GM21423 (cell line): ENCODE measurements around the gene TSC22D4.

Experiments used
- ATAC-seq: cut with Tn5 transposase; IDR thresholded peaks from one replicate; pipeline ENCODE4 v1.9.1; 2021; ENCODE audit warnings: mild to moderate bottlenecking, moderate library complexity; ENCODE audit not compliant: unreplicated experiment

The TSC22D4 gene

GRCh38 chr7:100493476-100494264 is 14.7 kb upstream of the TSC22D4 start:
- no peak for ATAC-seq

GRCh38 chr7:100492738-100493475 is 13.9 kb upstream of the TSC22D4 start:
- ATAC-seq, result no peak

- no peak for ATAC-seq
Measured at GRCh38 chr7:100491192-100491578, 12.2 kb upstream of the TSC22D4 start.

- ATAC-seq, result no peak
Measured at GRCh38 chr7:100490483-100491191, 11.6 kb upstream of the TSC22D4 start.

- ATAC-seq, result no peak
Measured at GRCh38 chr7:100489824-100490223, 10.8 kb upstream of the TSC22D4 start.

GRCh38 chr7:100489121-100489520 is 10.1 kb upstream of the TSC22D4 start:
- no peak for ATAC-seq

GRCh38 chr7:100488333-100489095 is 9.5 kb upstream of the TSC22D4 start:
- no peak for ATAC-seq

GRCh38 chr7:100486753-100487446 is 7.9 kb upstream of the TSC22D4 start:
- ATAC-seq, result no peak

GRCh38 chr7:100486111-100486636 is 7.2 kb upstream of the TSC22D4 start:
- no peak for ATAC-seq

- ATAC-seq, result no peak
Measured at GRCh38 chr7:100485471-100485876, 6.5 kb upstream of the TSC22D4 start.

- ATAC-seq, result no peak
Measured at GRCh38 chr7:100484673-100485045, 5.6 kb upstream of the TSC22D4 start.

GRCh38 chr7:100483722-100484672 is 5.0 kb upstream of the TSC22D4 start, which contains the start of gene NYAP1:
TSS of gene NYAP1 (plus strand) at chr7:100483927. CDS start at chr7:100485312, 1,385 bp downstream.
- peak; percentile 7 for ATAC-seq

GRCh38 chr7:100483090-100483721 is 4.2 kb upstream of the TSC22D4 start:
- ATAC-seq, result peak; percentile 40

- no peak for ATAC-seq
Measured at GRCh38 chr7:100482728-100483089, 3.7 kb upstream of the TSC22D4 start.

- no peak for ATAC-seq
Measured at GRCh38 chr7:100481466-100481865, 2.5 kb upstream of the TSC22D4 start.

- ATAC-seq, result no peak
Measured at GRCh38 chr7:100477871-100478267, 1.1 kb downstream of the TSC22D4 start.

- no peak for ATAC-seq
Measured at GRCh38 chr7:100476903-100477870, 1.8 kb downstream of the TSC22D4 start.
